GM23338 (cell line): ENCODE data around the gene PHF21A. TPM values are rescaled to one million over a fixed set of nuclear protein-coding genes. Genes with fewer than 3 reads are reported as not detected.
A peak's percentile ranks its signal among the peaks of the same experiment; 100 is the strongest.

Source experiments
- ATAC-seq: fragments of 200-7000 bp; cut with Tn5 transposase; 3 replicates; pipeline ENCODE4 v1.9.1; 2020
- DNase-seq: peaks from one replicate; pipeline ENCODE4 v3.0.0-alpha.2; 2015; ENCODE audit warnings: low spot score
- H2AFZ ChIP-seq: fragments of 200-600 bp; sonication (generic); 2 replicates; pipeline ENCODE4 v1.8.0; 2016; ENCODE audit warnings: antibody characterized with exemption, mild to moderate bottlenecking, moderate library complexity
- H3F3A ChIP-seq: fragments of 200-600 bp; sonication (generic); replicated peaks from 2 replicates; pipeline ENCODE4 v1.8.0; 2017; ENCODE audit warnings: antibody characterized with exemption, mixed run types, low read depth
- H3K27ac ChIP-seq: fragments of 200-600 bp; sonication (generic); 2 replicates; pipeline ENCODE4 v1.6.1; 2016; ENCODE audit warnings: low read depth
- H3K27me3 ChIP-seq: fragments of 200-600 bp; sonication (generic); 2 replicates; pipeline ENCODE4 v1.8.0; 2016; ENCODE audit warnings: mild to moderate bottlenecking, mixed run types, moderate library complexity; ENCODE audit not compliant: insufficient read depth
- H3K36me3 ChIP-seq: fragments of 200-600 bp; sonication (generic); 2 replicates; pipeline ENCODE4 v1.8.0; 2016; ENCODE audit warnings: mild to moderate bottlenecking; ENCODE audit not compliant: insufficient read depth
- H3K4me1 ChIP-seq: fragments of 200-600 bp; sonication (generic); 2 replicates; pipeline ENCODE4 v1.8.0; 2016; ENCODE audit warnings: mild to moderate bottlenecking, moderate library complexity; ENCODE audit not compliant: insufficient read depth
- H3K4me2 ChIP-seq: fragments of 200-600 bp; sonication (generic); 2 replicates; pipeline ENCODE4 v1.7.1; 2017; ENCODE audit warnings: mixed run types
- H3K4me3 ChIP-seq: fragments of 200-600 bp; sonication (generic); 2 replicates; pipeline ENCODE4 v1.6.1; 2016; ENCODE audit warnings: mixed run types
- H3K79me2 ChIP-seq: fragments of 200-600 bp; sonication (generic); replicated peaks from 2 replicates; pipeline ENCODE4 v1.8.0; 2017; ENCODE audit warnings: mild to moderate bottlenecking; ENCODE audit not compliant: insufficient read depth
- H3K9me2 ChIP-seq: fragments of 200-600 bp; sonication (generic); 2 replicates; pipeline ENCODE4 v1.8.0; 2017; ENCODE audit not compliant: insufficient read depth
- H4K20me1 ChIP-seq: fragments of 200-600 bp; sonication (generic); replicated peaks from 2 replicates; pipeline ENCODE4 v1.8.0; 2017; ENCODE audit warnings: mild to moderate bottlenecking; ENCODE audit not compliant: insufficient read depth
- H3K27ac Mint-ChIP-seq: 2 replicates; pipeline ENCODE4 v1.8.0; 2020; ENCODE audit warnings: inconsistent platforms, mild to moderate bottlenecking, moderate library complexity, mixed read lengths
- H3K27me3 Mint-ChIP-seq: 3 replicates; pipeline ENCODE4 v1.8.0; 2022; ENCODE audit warnings: low read depth, mild to moderate bottlenecking, moderate library complexity, mixed read lengths, inconsistent platforms; ENCODE audit not compliant: insufficient read depth, poor library complexity
- H3K36me3 Mint-ChIP-seq: 3 replicates; pipeline ENCODE4 v1.8.0; 2021; ENCODE audit warnings: low read depth, mild to moderate bottlenecking, inconsistent platforms, moderate library complexity, mixed read lengths
- H3K4me1 Mint-ChIP-seq: 3 replicates; pipeline ENCODE4 v1.8.0; 2020; ENCODE audit warnings: mild to moderate bottlenecking, inconsistent platforms, mixed read lengths
- H3K4me3 Mint-ChIP-seq: 3 replicates; pipeline ENCODE4 v1.8.0; 2021; ENCODE audit warnings: moderate library complexity, mild to moderate bottlenecking, inconsistent platforms, mixed read lengths
- H3K9me3 Mint-ChIP-seq: 3 replicates; pipeline ENCODE4 v1.8.0; 2020; ENCODE audit warnings: moderate library complexity, mild to moderate bottlenecking, inconsistent platforms, mixed read lengths
- ETS1 ChIP-seq: IDR thresholded peaks from 2 replicates; pipeline ENCODE4 v1.6.1; 2016; ENCODE audit warnings: antibody characterized with exemption
- EZH2 ChIP-seq: fragments of 200-600 bp; sonication (generic); IDR thresholded peaks from one replicate; pipeline ENCODE4 v1.8.0; 2017; ENCODE audit warnings: antibody characterized with exemption, mild to moderate bottlenecking, low read depth; ENCODE audit not compliant: unreplicated experiment
- JUNB ChIP-seq: IDR thresholded peaks from one replicate; pipeline ENCODE4 v1.6.1; 2016; ENCODE audit warnings: antibody characterized with exemption; ENCODE audit not compliant: unreplicated experiment
- NANOG ChIP-seq: IDR thresholded peaks from 2 replicates; pipeline ENCODE4 v1.6.1; 2016; ENCODE audit warnings: antibody characterized with exemption, borderline replicate concordance
- ZNF114 ChIP-seq: fragments of 250-450 bp; sonication (Bioruptor Pico); IDR thresholded peaks from 2 replicates; pipeline ENCODE4 v1.5.0; 2020; ENCODE audit warnings: mild to moderate bottlenecking, moderate library complexity
- ZNF462 ChIP-seq: fragments of 250-450 bp; sonication (Bioruptor Pico); IDR thresholded peaks from 2 replicates; pipeline ENCODE4 v1.5.0; 2020; ENCODE audit warnings: mild to moderate bottlenecking, moderate library complexity
- polyA plus RNA-seq: library from polyadenylated mRNA; unstranded; fragments of >200 nt; fragmentation: Nextera tagmentation; extraction: Ambion mirVana; gene quantifications from 2 replicates; pipeline ENCODE4 v1.2.1, GENCODE V29; 2016
- total RNA-seq: library from RNA; depleted of rRNA; stranded (reverse); fragments of >200 nt; shearing (Covaris generic); gene quantifications from 2 replicates; pipeline ENCODE4 v1.2.3, GENCODE V29; 2014

PHF21A gene
- total and polyA plus RNA-seq, 2 experiments from 2014 or later = 21.7 to 23.6 TPM

DNA sequence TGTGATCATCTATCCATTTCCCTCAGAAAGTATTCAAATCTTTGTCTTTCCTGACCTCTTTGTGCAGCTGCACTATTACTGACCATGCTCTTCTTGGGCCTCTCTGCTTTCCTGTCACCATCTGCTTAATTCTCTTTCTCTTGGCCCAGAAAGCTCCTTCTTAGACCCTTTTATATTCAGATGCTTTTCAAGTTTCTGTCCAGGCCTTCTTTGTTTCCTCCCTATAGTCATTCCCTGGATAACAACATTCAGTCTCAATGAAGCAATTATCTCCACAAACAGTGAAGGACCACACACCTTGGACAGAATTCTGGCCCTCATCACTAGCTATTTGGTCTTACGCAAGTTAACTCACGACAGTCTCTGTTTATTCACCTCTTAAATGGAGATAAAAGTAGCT is 109.1 kb downstream of the PHF21A start (continued):
- peak; percentile 31; the same call in 1 of the 2 replicates for TF ChIP-seq ZNF462

DNA sequence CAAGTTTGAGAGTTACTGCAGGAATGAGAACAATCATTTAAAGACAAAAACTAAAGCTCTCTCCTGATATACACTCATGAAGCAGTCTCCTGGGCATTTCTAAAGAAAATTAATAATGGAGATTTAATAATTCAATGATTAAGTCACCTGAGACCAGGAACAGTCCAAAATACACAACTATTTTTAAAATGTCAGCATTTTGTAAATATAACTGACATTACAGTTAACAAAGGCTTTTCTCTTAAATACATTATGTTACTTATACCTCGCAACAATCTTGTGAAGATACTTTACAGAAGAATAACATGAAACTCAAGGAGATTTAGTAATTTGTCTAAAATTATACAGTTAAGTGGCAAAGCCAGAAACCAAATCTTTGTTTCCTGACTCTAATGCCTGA is 111.2 kb downstream of the PHF21A start:
- H3K27me3 ChIP-seq = no peaks in the 10 kb centered on the region
- no peak overlapping the region for H2AFZ ChIP-seq
- H3K4me1 Mint-ChIP-seq = peaks cover 34% of the 10 kb centered on the region
- TF ChIP-seq JUNB (no peak), NANOG (no peak), ETS1 (no peak), ZNF114 (no peak), EZH2 (no peak), ZNF462 (no peak)

More for the DNA sequence above, 111.2 kb downstream of the PHF21A start:
- H3K4me1 ChIP-seq = peaks cover 31% of the 10 kb centered on the region
- H3K27ac Mint-ChIP-seq = no peak overlapping the region; the same call in 1 of the 2 replicates
- no peak overlapping the region for H3K4me2 ChIP-seq
- peaks cover 3% of the 10 kb centered on the region; the same call in 2 of the 3 replicates for H3K36me3 Mint-ChIP-seq
- H3K4me3 ChIP-seq = no peak overlapping the region
- no peaks in the 10 kb centered on the region for H3K36me3 ChIP-seq
- H3K79me2 ChIP-seq = no peaks in the 10 kb centered on the region
- ATAC-seq = no peak
- no peak overlapping the region for H3K27ac ChIP-seq
- H3K27me3 Mint-ChIP-seq = no peaks in the 10 kb centered on the region
- H3K9me2 ChIP-seq = no peaks in the 10 kb centered on the region
- no peaks in the 10 kb centered on the region for H3F3A ChIP-seq
- H3K9me3 Mint-ChIP-seq = peaks cover 3% of the 10 kb centered on the region; the same call in 2 of the 3 replicates
- no peak overlapping the region for H3K4me3 Mint-ChIP-seq
- no peak for DNase-seq
- H4K20me1 ChIP-seq = no peaks in the 10 kb centered on the region
